GM23338 (cell line): Measurements from ENCODE around the gene SETBP1. TPM values are rescaled to one million over a fixed set of nuclear protein-coding genes. Genes with fewer than 3 reads are reported as not detected.
A peak's percentile ranks its signal among the peaks of the same experiment; 100 is the strongest.

Experiments used
- ATAC-seq: fragments of 200-7000 bp; cut with Tn5 transposase; 3 replicates; pipeline ENCODE4 v1.9.1; 2020
- DNase-seq: peaks from one replicate; pipeline ENCODE4 v3.0.0-alpha.2; 2015; ENCODE audit warnings: low spot score
- H2AFZ ChIP-seq: fragments of 200-600 bp; sonication (generic); 2 replicates; pipeline ENCODE4 v1.8.0; 2016; ENCODE audit warnings: antibody characterized with exemption, mild to moderate bottlenecking, moderate library complexity
- H3F3A ChIP-seq: fragments of 200-600 bp; sonication (generic); replicated peaks from 2 replicates; pipeline ENCODE4 v1.8.0; 2017; ENCODE audit warnings: antibody characterized with exemption, mixed run types, low read depth
- H3K27ac ChIP-seq: fragments of 200-600 bp; sonication (generic); 2 replicates; pipeline ENCODE4 v1.6.1; 2016; ENCODE audit warnings: low read depth
- H3K27me3 ChIP-seq: fragments of 200-600 bp; sonication (generic); 2 replicates; pipeline ENCODE4 v1.8.0; 2016; ENCODE audit warnings: mild to moderate bottlenecking, mixed run types, moderate library complexity; ENCODE audit not compliant: insufficient read depth
- H3K36me3 ChIP-seq: fragments of 200-600 bp; sonication (generic); 2 replicates; pipeline ENCODE4 v1.8.0; 2016; ENCODE audit warnings: mild to moderate bottlenecking; ENCODE audit not compliant: insufficient read depth
- H3K4me1 ChIP-seq: fragments of 200-600 bp; sonication (generic); 2 replicates; pipeline ENCODE4 v1.8.0; 2016; ENCODE audit warnings: mild to moderate bottlenecking, moderate library complexity; ENCODE audit not compliant: insufficient read depth
- H3K4me2 ChIP-seq: fragments of 200-600 bp; sonication (generic); 2 replicates; pipeline ENCODE4 v1.7.1; 2017; ENCODE audit warnings: mixed run types
- H3K4me3 ChIP-seq: fragments of 200-600 bp; sonication (generic); 2 replicates; pipeline ENCODE4 v1.6.1; 2016; ENCODE audit warnings: mixed run types
- H3K79me2 ChIP-seq: fragments of 200-600 bp; sonication (generic); replicated peaks from 2 replicates; pipeline ENCODE4 v1.8.0; 2017; ENCODE audit warnings: mild to moderate bottlenecking; ENCODE audit not compliant: insufficient read depth
- H3K9me2 ChIP-seq: fragments of 200-600 bp; sonication (generic); 2 replicates; pipeline ENCODE4 v1.8.0; 2017; ENCODE audit not compliant: insufficient read depth
- H4K20me1 ChIP-seq: fragments of 200-600 bp; sonication (generic); replicated peaks from 2 replicates; pipeline ENCODE4 v1.8.0; 2017; ENCODE audit warnings: mild to moderate bottlenecking; ENCODE audit not compliant: insufficient read depth
- H3K27ac Mint-ChIP-seq: 2 replicates; pipeline ENCODE4 v1.8.0; 2020; ENCODE audit warnings: inconsistent platforms, mild to moderate bottlenecking, moderate library complexity, mixed read lengths
- H3K27me3 Mint-ChIP-seq: 3 replicates; pipeline ENCODE4 v1.8.0; 2022; ENCODE audit warnings: low read depth, mild to moderate bottlenecking, moderate library complexity, mixed read lengths, inconsistent platforms; ENCODE audit not compliant: insufficient read depth, poor library complexity
- H3K36me3 Mint-ChIP-seq: 3 replicates; pipeline ENCODE4 v1.8.0; 2021; ENCODE audit warnings: low read depth, mild to moderate bottlenecking, inconsistent platforms, moderate library complexity, mixed read lengths
- H3K4me1 Mint-ChIP-seq: 3 replicates; pipeline ENCODE4 v1.8.0; 2020; ENCODE audit warnings: mild to moderate bottlenecking, inconsistent platforms, mixed read lengths
- H3K4me3 Mint-ChIP-seq: 3 replicates; pipeline ENCODE4 v1.8.0; 2021; ENCODE audit warnings: moderate library complexity, mild to moderate bottlenecking, inconsistent platforms, mixed read lengths
- H3K9me3 Mint-ChIP-seq: 3 replicates; pipeline ENCODE4 v1.8.0; 2020; ENCODE audit warnings: moderate library complexity, mild to moderate bottlenecking, inconsistent platforms, mixed read lengths
- CTCF ChIP-seq, 2 experiments: fragments of 200-600 bp in 1 of 2; sonication (generic) in 1 of 2; conservative IDR thresholded peaks; 2 replicates each; pipeline versions ENCODE4 v1.5.1 to v1.6.1; 2016 to 2017; ENCODE audit warnings: antibody characterized with exemption in 2 of 2, low read depth in 2 of 2, mild to moderate bottlenecking in 2 of 2, moderate library complexity in 1 of 2
- REST ChIP-seq: IDR thresholded peaks from one replicate; pipeline ENCODE4 v1.6.1; 2018; ENCODE audit warnings: antibody characterized with exemption; ENCODE audit not compliant: unreplicated experiment
- ZNF331 ChIP-seq: fragments of 250-450 bp; sonication (Bioruptor Pico); IDR thresholded peaks from 2 replicates; pipeline ENCODE4 v1.5.0; 2020; ENCODE audit warnings: low read depth, mild to moderate bottlenecking, moderate library complexity
- polyA plus RNA-seq: library from polyadenylated mRNA; unstranded; fragments of >200 nt; fragmentation: Nextera tagmentation; extraction: Ambion mirVana; gene quantifications from 2 replicates; pipeline ENCODE4 v1.2.1, GENCODE V29; 2016
- total RNA-seq: library from RNA; depleted of rRNA; stranded (reverse); fragments of >200 nt; shearing (Covaris generic); gene quantifications from 2 replicates; pipeline ENCODE4 v1.2.3, GENCODE V29; 2014

Gene SETBP1
- total and polyA plus RNA-seq, 2 experiments from 2014 or later: 1.6 to 5.5 TPM

DNA sequence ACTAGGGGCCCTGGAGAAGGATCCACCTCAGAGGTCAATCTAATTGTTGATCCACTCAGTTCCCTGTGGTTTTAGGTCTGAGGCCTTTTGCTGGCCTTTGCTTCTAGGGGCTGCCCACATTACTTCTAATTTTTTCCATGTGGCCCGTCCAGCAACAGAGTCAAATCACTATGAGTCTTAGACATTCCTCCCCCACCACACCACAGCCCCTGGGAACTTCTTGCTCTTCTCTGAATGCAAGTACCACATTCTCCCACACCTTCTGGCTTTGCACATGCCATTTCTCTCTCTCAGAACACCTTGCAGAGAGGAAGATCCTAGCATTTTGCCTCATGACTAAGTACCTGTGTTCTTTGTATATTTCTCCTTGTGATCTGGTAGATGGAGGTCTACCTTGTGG lies 286.9 kb downstream of the SETBP1 start:
- no peak overlapping the region for H3K27ac Mint-ChIP-seq
- peaks cover 17% of the 10 kb centered on the region; the same call in 2 of the 3 replicates for H3K4me1 Mint-ChIP-seq
- ATAC-seq (no peak), DNase-seq (no peak)
- no peaks in the 10 kb centered on the region for H3K36me3 Mint-ChIP-seq
- no peak overlapping the region for H3K4me3 Mint-ChIP-seq
- no peak overlapping the region for H3K27ac ChIP-seq
- TF ChIP-seq CTCF (conservative IDR thresholded peaks at IDR 0.05; ENCODE audit: low read depth in 2 of 2): no peak
- no peak for TF ChIP-seq REST
- no peaks in the 10 kb centered on the region for H3K36me3 ChIP-seq
- H3F3A ChIP-seq: no peaks in the 10 kb centered on the region
- no peaks in the 10 kb centered on the region for H4K20me1 ChIP-seq
- peaks cover 2% of the 10 kb centered on the region for H3K27me3 Mint-ChIP-seq
- H3K9me3 Mint-ChIP-seq: no peaks in the 10 kb centered on the region
- H3K4me1 ChIP-seq: no peaks in the 10 kb centered on the region
- H3K27me3 ChIP-seq: no peaks in the 10 kb centered on the region
- no peak overlapping the region for H3K4me3 ChIP-seq
- no peak overlapping the region for H3K4me2 ChIP-seq
- H3K79me2 ChIP-seq: no peaks in the 10 kb centered on the region
- no peak overlapping the region for H2AFZ ChIP-seq
- no peaks in the 10 kb centered on the region for H3K9me2 ChIP-seq

- Histone ChIP-seq H3K4me2 (no peak overlapping the region), H3K4me3 (no peak overlapping the region), H3K27me3 (no peaks in the 10 kb centered on the region), H3K36me3 (no peaks in the 10 kb centered on the region), H2AFZ (no peak overlapping the region), H3K79me2 (no peaks in the 10 kb centered on the region), H3K4me1 (no peaks in the 10 kb centered on the region), H3F3A (no peaks in the 10 kb centered on the region), H4K20me1 (no peaks in the 10 kb centered on the region), H3K27ac (no peak overlapping the region), H3K9me2 (no peaks in the 10 kb centered on the region)
- ATAC-seq: peak; percentile 93
- no peaks in the 10 kb centered on the region for H3K36me3 Mint-ChIP-seq
- TF ChIP-seq ZNF331 (CRISPR knock-in tag) (no peak), CTCF (conservative IDR thresholded peaks at IDR 0.05; ENCODE audit: low read depth in 2 of 2) (peak; percentile 40 to 72)
- H3K27ac Mint-ChIP-seq: no peak overlapping the region
- peak; percentile 54 for DNase-seq
- no peaks in the 10 kb centered on the region for H3K9me3 Mint-ChIP-seq
- peaks cover 2% of the 10 kb centered on the region for H3K27me3 Mint-ChIP-seq
- H3K4me3 Mint-ChIP-seq: no peak overlapping the region
- H3K4me1 Mint-ChIP-seq: peaks cover 18% of the 10 kb centered on the region
Observed at GRCh38 chr18:44968336-44968735, 287.6 kb downstream of the SETBP1 start.
